GM18867 (cell line): Measurements from ENCODE around the gene ADD3.
A peak's percentile ranks its signal among the peaks of the same experiment; 100 is the strongest.
"Not testable (repeated sequence)": the region's sequence is repeated elsewhere in the genome, so short reads cannot be mapped to it uniquely, and the experiment has no call there.

Source experiments
- ATAC-seq: cut with Tn5 transposase; IDR thresholded peaks from one replicate; pipeline ENCODE4 v1.9.1; 2021; ENCODE audit warnings: mild to moderate bottlenecking, moderate library complexity; ENCODE audit not compliant: unreplicated experiment

The ADD3 gene

DNA sequence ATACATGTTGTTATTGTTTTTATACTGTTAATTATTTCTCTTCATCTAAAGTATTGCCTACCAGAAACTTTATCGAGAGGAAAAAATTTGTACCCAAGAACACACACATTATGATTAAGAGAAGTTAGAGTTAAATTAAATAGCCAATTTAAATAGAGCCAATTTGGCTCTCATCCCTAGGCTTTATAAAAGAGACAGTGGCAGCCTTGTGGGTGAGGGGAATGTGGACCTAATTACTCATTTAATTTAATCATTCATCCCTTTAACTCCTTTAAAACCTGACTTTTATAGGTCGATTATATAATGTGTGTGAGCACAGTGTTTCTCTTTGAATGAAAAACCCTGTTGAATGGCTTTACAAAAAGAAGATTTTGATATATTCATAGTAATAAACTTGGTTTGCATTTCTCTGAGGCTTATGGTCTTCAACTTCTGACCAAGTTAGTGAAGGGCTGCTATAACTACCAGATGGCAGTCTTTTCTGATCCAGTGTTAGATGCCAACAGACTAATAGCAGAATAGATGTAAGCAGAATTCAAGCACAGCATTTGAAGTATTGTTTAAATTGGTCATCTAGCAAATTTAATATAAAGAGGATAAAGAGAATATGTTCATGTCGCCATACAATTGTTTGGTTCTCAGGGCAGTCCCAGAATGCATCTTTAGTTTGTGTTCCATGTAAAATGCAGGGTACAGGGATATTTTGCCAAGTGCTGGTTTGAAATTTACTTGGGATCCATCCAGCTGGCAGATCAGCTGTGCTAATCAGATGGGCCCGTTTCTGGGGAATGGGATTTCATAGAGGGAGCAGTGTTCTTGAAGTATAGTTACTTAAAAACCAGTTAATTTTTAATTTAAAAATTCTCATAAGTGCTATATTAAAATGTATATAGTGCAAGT is 25.3 kb downstream of the ADD3 start:
- no peak for ATAC-seq

DNA sequence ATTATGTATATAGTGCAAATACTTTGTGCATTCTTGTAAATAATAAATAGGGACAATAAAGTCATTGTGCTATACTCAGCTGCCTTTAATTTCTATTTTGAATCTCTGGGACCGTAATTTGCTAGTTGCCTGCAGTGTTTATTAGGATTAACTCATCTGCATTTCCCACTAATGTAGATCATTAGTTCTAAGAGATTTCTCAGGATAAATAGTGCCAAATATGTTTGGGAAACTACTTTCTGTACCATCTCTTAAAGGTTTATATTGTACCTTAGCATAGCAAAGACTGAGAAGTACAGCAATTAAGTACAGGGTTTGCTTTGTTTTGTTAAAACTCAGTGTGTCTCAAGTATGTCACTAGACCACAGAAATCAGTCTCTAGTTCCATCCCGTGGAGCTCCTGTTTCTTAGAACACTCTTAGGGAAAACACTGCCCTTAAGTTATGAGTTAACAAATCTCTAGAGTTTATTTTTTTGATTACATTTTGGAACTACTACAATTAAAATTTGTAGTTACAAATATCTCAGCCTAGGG is 26.0 kb downstream of the ADD3 start:
- no peak for ATAC-seq

DNA sequence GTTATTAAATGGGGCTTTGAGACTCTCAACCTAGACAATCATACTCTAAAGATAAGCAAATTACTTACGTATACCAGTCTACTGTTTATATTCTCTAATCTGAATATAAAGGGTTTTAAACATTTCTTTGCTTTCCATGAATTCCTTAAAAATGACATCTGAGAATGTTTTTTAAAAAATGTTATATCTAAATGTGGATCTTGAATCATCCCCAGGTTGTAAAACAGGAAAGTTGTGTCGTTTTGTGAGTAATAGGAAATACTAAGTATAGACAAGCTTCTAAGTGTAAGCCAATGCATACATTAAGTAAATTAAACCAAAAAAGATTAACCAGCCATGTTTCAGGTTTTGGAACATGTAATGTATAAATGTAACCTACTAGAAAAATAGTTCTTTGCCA is 26.8 kb downstream of the ADD3 start:
- no peak for ATAC-seq

DNA sequence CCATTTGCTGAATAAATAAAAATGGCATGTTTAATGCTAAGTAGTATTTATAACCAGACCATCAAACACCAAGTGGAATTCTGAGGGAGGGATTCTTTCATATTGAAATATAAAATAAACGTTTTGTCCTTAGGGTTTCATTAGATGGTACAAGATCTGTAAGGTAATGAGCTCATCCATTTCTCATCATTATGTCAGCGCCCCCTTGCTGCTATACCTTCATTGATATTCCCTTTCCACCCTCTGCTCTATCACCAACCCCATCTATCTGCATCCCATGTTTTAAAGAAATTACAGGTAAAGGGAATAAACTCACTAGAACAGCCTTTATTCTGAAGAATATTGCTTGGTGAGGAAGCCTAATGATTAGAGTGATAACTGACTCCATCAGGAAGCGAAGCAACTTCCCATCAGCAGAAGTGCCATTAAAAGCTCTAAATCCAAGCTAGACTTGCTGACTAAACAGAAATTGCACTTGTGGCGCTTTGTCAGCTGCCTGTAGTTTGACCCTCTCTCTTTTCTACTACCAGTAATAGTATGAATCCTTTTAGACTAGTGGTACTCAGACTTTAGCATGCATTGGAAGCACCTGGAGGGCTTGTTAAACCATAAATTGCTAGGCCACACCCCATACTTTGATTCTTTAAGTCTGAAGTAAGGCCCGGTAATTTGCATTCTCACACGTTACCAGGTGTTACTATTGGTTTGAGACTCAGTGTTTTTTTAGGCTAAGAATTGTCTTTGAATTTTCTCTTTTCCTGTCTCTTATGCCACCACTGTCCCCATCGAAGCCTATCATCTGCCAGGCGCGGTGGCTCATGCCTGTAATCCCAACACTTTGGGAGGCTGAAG is 27.5 kb downstream of the ADD3 start:
- peak; percentile 83 for ATAC-seq

DNA sequence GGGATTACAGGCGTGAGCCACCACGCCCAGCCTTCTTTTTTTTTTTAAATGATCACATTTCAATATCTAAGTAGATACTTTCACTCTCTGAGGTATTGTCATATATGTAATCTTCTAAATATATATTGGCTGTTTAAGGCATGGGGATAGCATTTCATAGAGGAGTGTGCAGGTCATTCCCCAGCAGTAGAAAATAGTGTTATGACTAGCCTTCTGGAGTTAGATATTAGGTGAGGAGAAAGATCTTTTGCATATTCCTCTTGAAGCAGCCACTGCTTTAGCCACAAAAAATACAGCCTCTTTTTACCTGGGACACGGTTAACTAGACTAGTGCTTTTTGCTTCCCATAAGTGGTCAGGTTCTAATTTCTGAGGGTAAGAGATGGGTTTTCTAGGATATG is 28.9 kb downstream of the ADD3 start:
- ATAC-seq = peak; percentile 57

DNA sequence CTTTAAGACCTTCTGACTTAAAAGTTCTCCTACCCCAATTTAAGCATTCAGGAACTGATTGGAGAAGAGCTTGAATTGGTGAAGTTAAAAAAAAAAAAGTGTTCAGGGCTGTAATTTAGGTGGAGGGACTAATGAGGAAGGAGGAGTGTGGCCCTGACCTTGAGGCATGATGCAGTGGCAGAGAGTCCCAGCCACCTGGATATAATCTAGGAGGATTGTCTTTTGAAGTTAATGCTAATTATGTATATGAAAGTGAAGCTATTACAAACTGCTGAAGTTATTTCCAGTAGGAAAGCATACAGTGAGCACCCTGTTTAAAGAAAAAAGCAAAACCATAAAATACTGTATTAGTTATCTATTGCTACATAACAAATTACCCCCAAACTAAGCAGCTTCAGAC is 31.5 kb downstream of the ADD3 start:
- no peak for ATAC-seq

DNA sequence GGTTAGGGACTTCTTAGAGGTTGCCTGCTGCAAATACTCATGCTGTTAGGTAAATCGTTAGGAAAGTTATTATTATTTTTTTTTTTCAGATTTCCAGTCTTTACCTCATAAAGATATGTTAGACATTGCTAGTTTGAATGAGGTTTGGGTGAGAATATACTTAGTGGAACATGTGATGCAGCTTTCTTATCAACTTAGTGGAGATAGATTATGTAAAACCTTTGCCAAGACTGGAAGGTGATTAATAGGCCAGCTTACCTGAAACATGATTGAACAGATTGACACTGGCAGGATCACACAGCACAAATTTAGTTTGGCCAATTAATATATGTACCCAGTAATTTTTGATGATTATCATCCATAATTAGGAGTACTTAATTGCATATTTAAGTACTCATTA is 32.3 kb downstream of the ADD3 start:
- ATAC-seq = no peak

DNA sequence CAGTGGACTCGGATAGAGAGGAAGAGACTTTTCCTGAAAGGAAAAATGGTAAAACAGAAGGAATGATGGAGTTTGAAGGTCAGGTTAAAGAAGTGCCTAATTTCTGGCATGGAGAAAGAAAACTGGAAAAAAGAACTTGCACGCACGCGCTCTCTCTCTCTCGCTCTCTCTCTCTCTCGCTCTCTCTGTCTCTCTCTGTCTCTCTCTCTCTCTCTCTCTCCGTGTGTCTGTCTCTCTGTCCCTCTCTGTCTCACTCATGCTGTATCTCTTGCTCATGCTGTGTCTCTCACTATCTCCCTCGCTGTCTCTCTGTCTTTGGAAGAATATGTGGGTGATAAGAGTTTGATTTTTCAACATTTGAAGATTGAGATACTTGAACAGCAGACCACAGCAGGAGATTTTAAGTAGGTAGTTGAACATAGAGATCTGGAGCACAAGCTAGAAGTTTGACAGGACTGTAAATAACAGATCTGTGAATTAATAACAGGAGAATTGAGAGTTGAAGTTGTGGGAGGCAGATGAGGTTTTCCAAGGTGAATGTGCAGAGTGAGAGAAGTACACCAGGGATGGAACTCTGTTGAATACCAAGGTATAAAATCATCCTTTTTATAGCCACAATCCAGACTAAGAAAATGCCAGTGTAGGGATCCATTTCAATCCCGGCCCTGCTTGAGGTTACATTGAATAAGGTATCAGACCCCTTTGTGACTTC is 33.1 kb downstream of the ADD3 start:
- no peak for ATAC-seq

DNA sequence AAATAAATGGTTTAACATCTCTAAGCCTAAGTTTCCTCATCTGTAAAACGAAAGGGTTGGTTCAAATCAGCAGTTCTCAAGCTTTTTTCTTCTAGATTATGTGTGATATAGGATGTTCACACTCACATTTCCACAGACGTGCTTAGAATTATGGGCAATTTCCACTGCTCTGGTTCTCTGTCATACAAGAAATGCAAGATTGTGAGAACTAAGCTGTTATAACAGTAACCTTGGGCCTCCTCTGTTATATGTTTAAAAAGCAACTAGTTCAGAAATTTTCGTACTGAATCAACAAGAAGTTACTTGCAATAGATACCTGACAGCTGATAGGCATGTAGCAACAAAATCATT is 33.7 kb downstream of the ADD3 start:
- no peak for ATAC-seq

DNA sequence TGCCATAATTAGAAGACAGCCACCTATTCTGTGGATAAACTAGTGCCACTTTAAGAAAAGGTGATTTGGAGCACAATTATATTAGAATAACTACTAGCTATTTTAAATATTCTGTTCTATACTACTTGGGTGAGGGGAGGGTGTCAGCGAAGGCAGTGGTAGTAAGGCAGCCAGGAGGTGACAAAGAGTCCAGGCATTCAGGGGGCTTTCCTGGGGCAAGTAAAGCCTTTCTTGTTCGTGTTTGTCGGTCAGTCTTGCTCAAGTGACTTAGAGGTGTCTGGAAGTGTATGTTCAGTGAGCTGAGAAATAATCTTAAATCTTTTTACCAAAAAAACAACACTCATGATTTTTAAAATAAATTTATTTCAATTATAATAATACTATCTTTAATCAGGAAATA is 34.4 kb downstream of the ADD3 start:
- ATAC-seq = no peak

DNA sequence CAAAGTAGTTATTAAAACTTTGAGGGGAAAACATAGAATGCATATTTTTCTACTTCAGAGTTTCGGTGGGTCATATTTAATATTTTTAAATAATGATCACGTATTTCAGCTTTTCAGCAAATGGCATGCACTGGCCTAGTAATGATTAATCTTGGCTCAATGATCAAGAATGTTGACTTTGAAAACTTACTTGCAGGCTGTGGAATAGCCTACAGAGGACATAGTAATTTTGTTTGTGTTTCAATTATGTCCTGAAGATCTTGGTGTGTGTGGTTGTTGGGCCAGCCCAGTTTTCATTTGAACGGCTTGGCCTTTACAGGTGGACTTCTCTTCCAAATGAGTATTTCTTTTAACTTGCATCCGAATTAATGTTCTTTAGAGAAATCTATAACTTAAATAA is 35.1 kb downstream of the ADD3 start:
- ATAC-seq = no peak

DNA sequence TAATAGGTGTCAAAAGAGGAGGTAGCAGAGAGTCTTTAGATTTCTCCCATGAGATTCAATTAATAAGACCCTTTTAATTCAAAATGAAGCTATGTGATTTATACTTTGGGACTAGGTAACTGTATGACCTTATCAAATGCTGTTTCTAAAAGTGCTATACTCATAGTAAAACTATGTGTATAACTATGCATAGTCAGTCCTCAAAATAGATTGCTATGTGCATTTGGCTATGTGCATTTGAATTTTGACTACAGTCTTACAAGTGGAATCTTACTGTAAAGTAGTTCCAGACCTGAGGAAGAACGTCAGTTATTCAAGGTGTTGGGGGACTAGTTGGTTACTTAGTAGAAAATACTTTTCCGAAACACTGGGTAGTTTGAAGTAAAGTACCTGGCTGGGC is 36.9 kb downstream of the ADD3 start:
- ATAC-seq = no peak

DNA sequence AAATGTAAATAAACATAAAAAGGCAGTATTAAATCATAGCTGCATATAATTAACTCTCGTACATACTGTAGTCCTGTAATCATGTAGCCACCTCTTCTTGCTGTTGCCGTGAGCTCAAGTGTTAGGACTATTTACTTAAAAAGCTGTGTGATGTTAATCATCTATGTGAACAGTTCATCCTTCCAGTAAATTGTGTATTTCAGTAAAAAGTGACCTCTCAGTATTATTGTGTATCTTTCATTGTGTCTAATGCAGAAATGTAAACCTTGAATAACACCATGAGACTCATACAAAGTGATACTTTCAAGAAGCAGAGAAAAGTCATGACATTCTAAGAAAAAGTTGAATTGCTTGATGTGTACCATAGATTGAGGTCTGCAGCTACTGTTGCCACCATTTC is 38.0 kb downstream of the ADD3 start:
- ATAC-seq = no peak

DNA sequence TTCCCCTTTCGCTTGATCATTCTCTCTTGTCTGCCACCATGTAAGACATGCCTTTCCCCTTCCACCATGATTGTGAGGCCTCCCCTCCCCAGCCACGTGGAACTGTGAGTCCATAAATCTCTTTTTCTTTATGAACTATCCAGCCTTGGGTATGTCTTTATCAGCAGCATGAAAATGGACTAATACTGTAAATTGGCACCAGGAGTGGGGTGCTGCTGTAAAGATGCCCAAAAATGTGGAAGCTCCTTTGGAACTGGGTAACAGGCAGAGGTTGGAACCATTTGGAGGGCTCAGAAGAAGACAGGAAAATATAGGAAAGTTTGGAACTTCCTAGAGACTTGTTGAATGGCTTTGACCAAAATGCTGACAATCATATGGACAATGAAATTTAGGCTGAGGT is 40.4 kb downstream of the ADD3 start:
- ATAC-seq = not testable (repeated sequence)

DNA sequence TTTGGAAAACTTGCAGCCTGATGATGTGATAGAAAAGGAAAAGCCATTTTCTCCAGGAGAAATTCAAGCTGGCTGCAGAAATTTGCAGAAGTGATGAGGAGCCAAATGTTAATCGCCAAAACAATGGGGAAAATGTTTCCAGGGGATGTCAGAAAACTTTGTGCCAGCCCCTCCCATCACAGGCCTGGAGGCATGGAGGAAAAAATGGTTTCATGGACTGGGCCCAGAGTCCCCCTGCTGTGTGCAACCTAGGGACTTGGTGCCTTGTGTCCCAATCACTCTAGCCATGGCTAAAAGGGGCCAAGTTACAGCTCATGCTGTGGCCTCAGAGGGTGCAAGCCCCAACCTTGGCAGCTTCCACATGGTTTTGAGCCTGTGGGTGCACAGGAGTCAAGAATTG is 41.0 kb downstream of the ADD3 start:
- ATAC-seq = no peak

DNA sequence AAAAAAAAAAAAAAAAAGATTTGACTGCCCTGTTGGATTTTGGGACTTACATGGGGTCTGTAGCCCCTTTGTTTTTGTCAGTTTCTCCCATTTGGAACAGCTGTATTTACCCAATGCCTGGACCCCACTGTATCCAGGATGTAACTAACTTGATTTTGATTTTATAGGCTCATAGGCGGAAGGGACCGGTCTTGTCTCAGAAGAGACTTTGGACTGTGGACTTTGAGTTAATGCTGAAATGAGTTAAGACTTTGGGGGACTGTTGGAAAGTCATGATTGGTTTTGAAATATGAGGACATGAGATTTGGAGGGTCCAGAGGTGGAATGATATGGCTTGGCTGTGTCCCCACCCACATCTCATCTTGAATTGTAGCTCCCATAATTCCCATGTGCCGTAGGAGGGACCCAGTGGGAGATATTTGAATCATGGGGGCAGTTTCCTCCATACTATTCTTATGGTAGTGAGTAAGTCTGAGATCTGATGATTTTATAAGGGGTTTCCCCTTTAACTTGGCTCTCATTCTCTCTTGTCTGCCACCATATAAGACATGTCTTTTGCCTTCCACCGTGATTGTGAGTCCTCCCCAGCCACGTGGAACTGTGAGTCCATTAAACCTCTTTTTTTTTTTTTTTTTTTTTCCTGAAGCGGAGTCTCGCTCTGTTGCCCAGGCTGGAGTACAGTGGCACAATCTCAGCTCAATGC is 42.3 kb downstream of the ADD3 start:
- not testable (repeated sequence) for ATAC-seq

DNA sequence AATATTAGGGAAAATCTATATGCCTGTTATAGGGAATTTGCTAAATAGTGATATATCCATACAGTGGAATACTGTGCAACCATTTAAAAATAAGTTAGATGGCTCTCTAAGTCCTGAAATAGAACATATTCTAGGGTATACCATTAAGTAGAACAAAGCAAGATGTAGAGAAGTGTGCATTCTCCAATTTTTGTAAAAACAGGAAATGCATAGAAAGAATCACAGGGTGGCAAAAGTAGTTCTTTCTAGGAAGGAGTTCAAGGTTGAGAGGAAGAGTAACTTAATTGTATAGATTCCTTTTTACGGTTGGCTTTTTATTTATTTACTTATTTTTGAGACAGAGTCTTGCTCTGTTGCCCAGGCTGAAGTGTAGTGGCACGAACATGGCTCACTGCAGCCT is 43.7 kb downstream of the ADD3 start:
- no peak for ATAC-seq

DNA sequence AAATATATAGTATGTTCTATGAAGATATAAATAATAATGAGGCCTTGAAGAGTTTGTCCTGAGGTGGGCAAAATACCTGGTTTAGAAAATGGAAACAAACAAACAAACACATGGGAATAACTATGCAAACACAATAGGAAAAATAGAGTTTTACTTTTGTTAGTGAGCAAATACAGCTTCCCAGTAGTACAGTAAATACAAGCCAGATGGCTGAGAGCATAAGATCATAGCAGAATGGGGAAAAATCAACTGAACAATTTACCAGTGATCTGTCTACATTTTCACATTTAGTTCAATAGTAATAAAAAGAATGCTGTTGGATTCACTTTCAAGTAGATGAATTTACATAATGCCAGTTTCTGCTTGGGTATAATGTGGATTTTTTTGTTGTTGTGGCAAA is 45.1 kb downstream of the ADD3 start:
- no peak for ATAC-seq

DNA sequence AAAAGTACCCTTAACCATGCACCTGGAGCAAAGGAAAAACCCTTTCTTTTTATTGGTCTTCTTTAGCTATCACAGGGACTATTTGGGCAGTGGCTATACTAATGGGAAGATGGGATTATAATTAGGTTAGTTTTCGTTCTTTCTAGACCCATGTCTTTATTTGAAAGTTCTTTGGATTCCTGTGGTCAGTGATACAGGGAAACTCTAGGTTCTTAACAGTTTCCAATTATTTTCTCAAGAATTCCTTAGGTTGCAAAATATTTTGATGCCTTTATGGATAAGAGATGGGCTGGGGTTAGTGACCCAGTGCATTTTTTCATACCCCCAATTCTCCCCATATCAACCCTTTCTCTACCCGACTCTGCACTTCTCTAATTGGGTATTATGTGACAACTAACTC is 49.0 kb downstream of the ADD3 start:
- no peak for ATAC-seq

DNA sequence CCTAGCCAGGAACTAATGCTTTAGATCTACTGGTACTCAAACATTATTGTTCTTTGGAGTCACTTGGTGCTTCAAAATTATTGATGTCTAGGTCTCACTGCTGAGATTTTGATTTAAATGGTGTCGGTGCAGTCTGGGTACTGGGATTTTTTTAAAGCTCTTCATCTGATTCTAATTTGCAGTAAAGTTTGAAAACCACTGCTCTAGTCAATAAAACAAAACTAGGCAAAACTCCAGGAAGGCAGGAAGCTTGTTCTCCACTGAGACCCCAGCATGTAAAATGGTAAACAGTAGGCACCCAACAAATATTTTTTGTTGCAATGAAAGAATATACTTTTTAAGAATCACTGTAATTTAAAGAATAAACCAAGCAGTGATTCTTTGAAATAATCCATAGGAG is 49.7 kb downstream of the ADD3 start:
- ATAC-seq = no peak

DNA sequence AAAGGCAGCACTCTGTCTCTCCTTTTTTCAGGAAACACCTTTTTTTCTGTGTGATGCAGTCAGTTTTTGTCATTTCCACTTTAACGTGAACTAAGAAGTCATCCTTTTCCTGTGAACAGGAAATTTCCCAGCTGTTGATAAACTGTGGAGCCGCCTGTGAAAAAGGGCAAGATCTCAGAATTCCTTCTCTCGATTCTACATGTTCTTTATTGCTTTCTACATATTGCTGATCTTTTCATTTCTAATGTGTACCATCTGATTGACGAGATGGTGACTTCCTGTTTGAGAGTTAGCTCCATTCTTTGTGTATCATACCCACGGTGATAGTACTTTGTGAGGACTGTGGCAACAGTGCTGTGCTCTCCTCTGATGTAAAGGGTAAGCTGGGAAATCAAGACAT is 50.4 kb downstream of the ADD3 start:
- ATAC-seq = peak; percentile 67
